Neural cell (in vitro differentiated cells): Measurements from ENCODE around the gene TMEM59L.

Experiments
- EP300 ChIP-seq: fragments of 450-650 bp; conservative IDR thresholded peaks from 2 replicates; pipeline ENCODE4 v1.6.1; 2014; ENCODE audit warnings: antibody characterized with exemption, mild to moderate bottlenecking, moderate library complexity; ENCODE audit not compliant: poor library complexity, severe bottlenecking
- EZH2 ChIP-seq: fragments of 200-600, 300-800 bp; shearing (Covaris generic), sonication (generic); IDR thresholded peaks from 2 replicates; pipeline ENCODE4 v1.6.1; 2014; ENCODE audit warnings: antibody characterized with exemption, low read length, borderline replicate concordance, mild to moderate bottlenecking; ENCODE audit not compliant: insufficient read depth, poor library complexity, severe bottlenecking
- MXI1 ChIP-seq: fragments of 450-650 bp; conservative IDR thresholded peaks from 2 replicates; pipeline ENCODE4 v1.6.1; 2014; ENCODE audit warnings: antibody characterized with exemption, mild to moderate bottlenecking; ENCODE audit not compliant: poor library complexity, severe bottlenecking
- POLR2AphosphoS5 ChIP-seq: IDR thresholded peaks from 2 replicates; pipeline ENCODE4 v1.6.1; 2012
- RAD21 ChIP-seq: fragments of 450-650 bp; conservative IDR thresholded peaks from 2 replicates; pipeline ENCODE4 v1.6.1; 2014; ENCODE audit warnings: antibody characterized with exemption, mild to moderate bottlenecking, moderate library complexity
- SMC3 ChIP-seq: fragments of 450-650 bp; conservative IDR thresholded peaks from 2 replicates; pipeline ENCODE4 v1.6.1; 2014; ENCODE audit warnings: antibody characterized with exemption, mild to moderate bottlenecking, moderate library complexity; ENCODE audit not compliant: poor library complexity
- TAF1 ChIP-seq: IDR thresholded peaks from 2 replicates; pipeline ENCODE4 v1.6.1; 2012; ENCODE audit warnings: low read depth
- TF ChIP-seq, protein P1 (sequence below): fragments of 450-650 bp; IDR thresholded peaks from 2 replicates; pipeline ENCODE4 v1.5.1; 2014; ENCODE audit warnings: antibody characterized with exemption, mild to moderate bottlenecking, moderate library complexity; ENCODE audit not compliant: poor library complexity, severe bottlenecking
- TF ChIP-seq, protein P2 (sequence below): IDR thresholded peaks from 2 replicates; pipeline ENCODE4 v1.6.1; 2012; ENCODE audit warnings: borderline replicate concordance

DNA sequence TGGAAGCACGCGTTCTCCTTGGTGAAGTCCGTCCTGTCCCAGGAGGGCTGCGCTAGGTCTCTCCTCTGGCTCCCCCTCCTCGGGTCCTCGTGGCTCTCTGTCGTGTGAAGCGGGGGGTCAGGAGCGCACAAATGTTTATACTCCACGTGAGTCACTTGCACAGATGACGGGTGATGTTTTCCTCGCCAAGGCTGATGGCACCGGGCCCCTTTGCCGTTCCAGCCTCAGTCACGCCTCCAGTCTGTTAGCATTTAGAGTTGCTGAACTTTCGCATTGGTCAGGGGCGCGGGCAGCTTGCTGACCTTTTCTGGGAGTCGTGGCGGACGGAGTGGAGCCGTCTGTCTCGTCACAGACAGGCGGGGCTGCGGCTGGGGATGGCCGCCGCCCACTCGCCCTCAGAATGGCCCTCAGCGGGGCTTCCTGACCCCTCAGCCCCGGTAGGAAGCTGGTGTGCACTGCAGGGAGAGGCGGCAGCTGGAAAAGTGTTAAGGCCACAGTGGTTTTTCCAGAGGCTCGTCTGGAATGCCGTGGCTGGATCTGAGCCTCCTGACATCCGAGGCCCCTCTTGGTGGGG is 37.9 kb downstream of the TMEM59L start:
- TF ChIP-seq, protein P1, sequence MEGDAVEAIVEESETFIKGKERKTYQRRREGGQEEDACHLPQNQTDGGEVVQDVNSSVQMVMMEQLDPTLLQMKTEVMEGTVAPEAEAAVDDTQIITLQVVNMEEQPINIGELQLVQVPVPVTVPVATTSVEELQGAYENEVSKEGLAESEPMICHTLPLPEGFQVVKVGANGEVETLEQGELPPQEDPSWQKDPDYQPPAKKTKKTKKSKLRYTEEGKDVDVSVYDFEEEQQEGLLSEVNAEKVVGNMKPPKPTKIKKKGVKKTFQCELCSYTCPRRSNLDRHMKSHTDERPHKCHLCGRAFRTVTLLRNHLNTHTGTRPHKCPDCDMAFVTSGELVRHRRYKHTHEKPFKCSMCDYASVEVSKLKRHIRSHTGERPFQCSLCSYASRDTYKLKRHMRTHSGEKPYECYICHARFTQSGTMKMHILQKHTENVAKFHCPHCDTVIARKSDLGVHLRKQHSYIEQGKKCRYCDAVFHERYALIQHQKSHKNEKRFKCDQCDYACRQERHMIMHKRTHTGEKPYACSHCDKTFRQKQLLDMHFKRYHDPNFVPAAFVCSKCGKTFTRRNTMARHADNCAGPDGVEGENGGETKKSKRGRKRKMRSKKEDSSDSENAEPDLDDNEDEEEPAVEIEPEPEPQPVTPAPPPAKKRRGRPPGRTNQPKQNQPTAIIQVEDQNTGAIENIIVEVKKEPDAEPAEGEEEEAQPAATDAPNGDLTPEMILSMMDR: no peak
- TF ChIP-seq EZH2 (no peak), TAF1 (no peak), POLR2AphosphoS5 (no peak), RAD21 (no peak), SMC3 (no peak), EP300 (no peak), MXI1 (no peak)
- TF ChIP-seq, protein P2, sequence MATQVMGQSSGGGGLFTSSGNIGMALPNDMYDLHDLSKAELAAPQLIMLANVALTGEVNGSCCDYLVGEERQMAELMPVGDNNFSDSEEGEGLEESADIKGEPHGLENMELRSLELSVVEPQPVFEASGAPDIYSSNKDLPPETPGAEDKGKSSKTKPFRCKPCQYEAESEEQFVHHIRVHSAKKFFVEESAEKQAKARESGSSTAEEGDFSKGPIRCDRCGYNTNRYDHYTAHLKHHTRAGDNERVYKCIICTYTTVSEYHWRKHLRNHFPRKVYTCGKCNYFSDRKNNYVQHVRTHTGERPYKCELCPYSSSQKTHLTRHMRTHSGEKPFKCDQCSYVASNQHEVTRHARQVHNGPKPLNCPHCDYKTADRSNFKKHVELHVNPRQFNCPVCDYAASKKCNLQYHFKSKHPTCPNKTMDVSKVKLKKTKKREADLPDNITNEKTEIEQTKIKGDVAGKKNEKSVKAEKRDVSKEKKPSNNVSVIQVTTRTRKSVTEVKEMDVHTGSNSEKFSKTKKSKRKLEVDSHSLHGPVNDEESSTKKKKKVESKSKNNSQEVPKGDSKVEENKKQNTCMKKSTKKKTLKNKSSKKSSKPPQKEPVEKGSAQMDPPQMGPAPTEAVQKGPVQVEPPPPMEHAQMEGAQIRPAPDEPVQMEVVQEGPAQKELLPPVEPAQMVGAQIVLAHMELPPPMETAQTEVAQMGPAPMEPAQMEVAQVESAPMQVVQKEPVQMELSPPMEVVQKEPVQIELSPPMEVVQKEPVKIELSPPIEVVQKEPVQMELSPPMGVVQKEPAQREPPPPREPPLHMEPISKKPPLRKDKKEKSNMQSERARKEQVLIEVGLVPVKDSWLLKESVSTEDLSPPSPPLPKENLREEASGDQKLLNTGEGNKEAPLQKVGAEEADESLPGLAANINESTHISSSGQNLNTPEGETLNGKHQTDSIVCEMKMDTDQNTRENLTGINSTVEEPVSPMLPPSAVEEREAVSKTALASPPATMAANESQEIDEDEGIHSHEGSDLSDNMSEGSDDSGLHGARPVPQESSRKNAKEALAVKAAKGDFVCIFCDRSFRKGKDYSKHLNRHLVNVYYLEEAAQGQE: no peak
